ENCODE results near the gene SNPH. TPM values are rescaled to one million over a fixed set of nuclear protein-coding genes. Genes with fewer than 3 reads are reported as not detected.

The SNPH gene
- polyA plus RNA-seq, 3 donors: 3.2 to 4.0 (median 3.2) TPM

GRCh38 chr20:1254254-1254653 lies 11.8 kb upstream of the SNPH start:
- DNase-seq: peak; percentile 26

- no peak for DNase-seq
Measured at GRCh38 chr20:1255675-1256074, 10.4 kb upstream of the SNPH start.

GRCh38 chr20:1263853-1264252 lies 2.2 kb upstream of the SNPH start:
- no peak for DNase-seq

- DNase-seq: no peak
Measured at GRCh38 chr20:1264727-1265126, 1.4 kb upstream of the SNPH start.

- DNase-seq: no peak
Measured at GRCh38 chr20:1265226-1265915, 723 bp upstream of the SNPH start.

- no peak for DNase-seq
Measured at GRCh38 chr20:1265916-1266166, 253 bp upstream of the SNPH start.

GRCh38 chr20:1267161-1267560 lies 1.1 kb downstream of the SNPH start:
- no peak for DNase-seq

- DNase-seq: no peak
Measured at GRCh38 chr20:1267809-1268374, 1.8 kb downstream of the SNPH start.

- no peak for DNase-seq
Measured at GRCh38 chr20:1269235-1269634, 3.1 kb downstream of the SNPH start.

- DNase-seq: no peak
Measured at GRCh38 chr20:1269850-1270249, 3.8 kb downstream of the SNPH start.

GRCh38 chr20:1272368-1273100 lies 6.4 kb downstream of the SNPH start:
- no peak for DNase-seq

GRCh38 chr20:1273366-1273765 lies 7.3 kb downstream of the SNPH start:
- no peak for DNase-seq

- no peak for DNase-seq
Measured at GRCh38 chr20:1274485-1275311, 8.6 kb downstream of the SNPH start.

- DNase-seq: no peak
Measured at GRCh38 chr20:1275919-1276318, 9.8 kb downstream of the SNPH start.

- no peak for DNase-seq
Measured at GRCh38 chr20:1277529-1278322, 11.6 kb downstream of the SNPH start.

GRCh38 chr20:1278993-1279392 lies 12.9 kb downstream of the SNPH start:
- no peak for DNase-seq

GRCh38 chr20:1280195-1281102 lies 14.4 kb downstream of the SNPH start:
- no peak for DNase-seq

GRCh38 chr20:1281279-1282057 lies 15.4 kb downstream of the SNPH start:
- DNase-seq: no peak

- no peak for DNase-seq
Measured at GRCh38 chr20:1282966-1283365, 16.9 kb downstream of the SNPH start.
